ENCODE measurements around the gene CYTH3. TPM values are rescaled to one million over a fixed set of nuclear protein-coding genes. Genes with fewer than 3 reads are reported as not detected.

The CYTH3 gene
- total and polyA plus RNA-seq, 2 donors (not counting 1 experiment from before 2014, with no cell fraction given) = 39.1 to 73.3 TPM

DNA sequence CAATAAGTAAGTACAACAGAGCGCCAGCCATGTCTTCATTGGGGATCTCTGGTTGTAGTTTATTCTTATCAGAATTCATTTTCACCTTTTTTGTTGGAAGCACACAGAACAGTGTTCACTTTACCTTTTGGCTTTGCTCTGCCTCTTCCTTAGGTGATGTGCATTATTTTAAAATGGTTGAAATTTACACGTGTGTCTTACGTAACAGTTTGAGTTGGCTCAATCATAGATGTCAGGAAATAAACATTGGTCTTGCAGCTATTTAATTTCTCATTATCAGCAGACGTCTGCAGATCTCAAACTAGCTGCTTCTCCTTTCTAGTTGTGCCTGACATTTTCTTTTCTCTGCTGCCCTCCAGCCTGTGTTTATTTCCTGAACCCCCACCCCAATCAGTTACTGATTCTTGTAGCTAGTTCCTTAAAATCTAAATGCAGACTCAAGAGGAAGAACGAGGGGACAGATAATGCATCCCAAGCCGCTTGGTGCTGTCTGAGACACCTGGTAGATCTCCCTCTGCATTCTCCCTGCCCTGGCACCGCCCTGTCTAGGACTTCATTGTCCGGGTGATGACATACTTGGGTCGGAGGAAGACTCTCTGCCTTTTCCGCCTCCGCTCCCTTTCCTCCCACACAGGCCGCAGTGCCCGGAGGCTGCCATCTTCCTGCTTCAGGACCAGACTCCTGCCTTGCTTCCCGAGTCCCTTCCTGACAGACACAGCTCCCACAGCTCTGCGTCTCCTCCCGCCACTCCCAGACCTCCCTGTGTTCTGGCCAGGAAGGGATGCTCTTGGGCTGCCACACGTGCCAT is 133.0 kb downstream of the CYTH3 start:
- Histone ChIP-seq H3K9me3 (ENCODE audit: control insufficient read depth, insufficient read depth, low read depth, low read length) (no peaks in the 10 kb centered on the region), H3K4me2 (ENCODE audit: extremely low read depth, insufficient read depth, low read length) (no peak overlapping the region), H3K27me3 (ENCODE audit: control insufficient read depth, insufficient read depth, low read length) (no peaks in the 10 kb centered on the region), H2AFZ (ENCODE audit: low read length) (no peak overlapping the region), H3K27ac (ENCODE audit: insufficient read depth, low read length) (no peak overlapping the region), H3K4me3 (replicated peaks in 1 of 4; ENCODE audit: control extremely low read depth in 1 of 4, insufficient read depth in 1 of 4, low read depth in 3 of 4, low read length in 4 of 4) (no peak overlapping the region), H3K79me2 (ENCODE audit: control insufficient read depth, insufficient read depth, low read length) (no peaks in the 10 kb centered on the region), H3K36me3 (ENCODE audit: control insufficient read depth, insufficient read depth, low read length) (peaks cover 8% of the 10 kb centered on the region), H4K20me1 (ENCODE audit: control insufficient read depth, extremely low read depth, insufficient read depth, low read length) (no peaks in the 10 kb centered on the region), H3K4me1 (ENCODE audit: control insufficient read depth, extremely low read depth, insufficient read depth, low read length) (no peaks in the 10 kb centered on the region), H3K9ac (ENCODE audit: insufficient read depth, low read length) (no peak overlapping the region)
- TF ChIP-seq, protein P1, sequence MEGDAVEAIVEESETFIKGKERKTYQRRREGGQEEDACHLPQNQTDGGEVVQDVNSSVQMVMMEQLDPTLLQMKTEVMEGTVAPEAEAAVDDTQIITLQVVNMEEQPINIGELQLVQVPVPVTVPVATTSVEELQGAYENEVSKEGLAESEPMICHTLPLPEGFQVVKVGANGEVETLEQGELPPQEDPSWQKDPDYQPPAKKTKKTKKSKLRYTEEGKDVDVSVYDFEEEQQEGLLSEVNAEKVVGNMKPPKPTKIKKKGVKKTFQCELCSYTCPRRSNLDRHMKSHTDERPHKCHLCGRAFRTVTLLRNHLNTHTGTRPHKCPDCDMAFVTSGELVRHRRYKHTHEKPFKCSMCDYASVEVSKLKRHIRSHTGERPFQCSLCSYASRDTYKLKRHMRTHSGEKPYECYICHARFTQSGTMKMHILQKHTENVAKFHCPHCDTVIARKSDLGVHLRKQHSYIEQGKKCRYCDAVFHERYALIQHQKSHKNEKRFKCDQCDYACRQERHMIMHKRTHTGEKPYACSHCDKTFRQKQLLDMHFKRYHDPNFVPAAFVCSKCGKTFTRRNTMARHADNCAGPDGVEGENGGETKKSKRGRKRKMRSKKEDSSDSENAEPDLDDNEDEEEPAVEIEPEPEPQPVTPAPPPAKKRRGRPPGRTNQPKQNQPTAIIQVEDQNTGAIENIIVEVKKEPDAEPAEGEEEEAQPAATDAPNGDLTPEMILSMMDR (conservative IDR thresholded peaks at IDR 0.05 in 1 of 2, IDR thresholded peaks at IDR 0.05 in 1 of 2; ENCODE audit: low read depth in 1 of 2, low read length in 2 of 2) = no peak
- TF ChIP-seq EZH2 (IDR thresholded peaks at IDR 0.05; ENCODE audit: low read length, missing control alignments) = no peak
- DNase-seq (ENCODE audit: low read depth in 2 of 2) = no peak

DNA sequence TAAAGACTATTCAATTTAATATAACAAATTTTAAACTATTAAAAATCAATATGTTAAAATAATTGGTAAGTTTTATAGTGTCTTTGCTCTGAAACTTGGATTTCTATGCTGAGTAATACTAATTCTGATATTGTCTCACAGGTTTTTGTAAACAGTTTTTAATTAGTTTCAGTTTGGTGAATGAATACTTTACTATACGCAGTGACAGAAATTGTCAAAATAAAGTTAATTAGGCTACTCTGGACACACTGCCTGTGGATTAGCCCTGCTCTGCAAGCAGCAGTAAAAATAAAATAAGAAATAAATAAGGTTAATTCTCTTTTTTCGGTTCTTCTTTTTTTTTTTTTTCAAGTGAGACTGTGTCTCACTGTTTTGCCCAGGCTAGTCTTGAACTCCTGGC is 135.9 kb downstream of the CYTH3 start:
- H2AFZ ChIP-seq (ENCODE audit: low read length) = no peak overlapping the region
- no peak overlapping the region for H3K27ac ChIP-seq (ENCODE audit: insufficient read depth, low read length)
- peaks cover 6% of the 10 kb centered on the region for H3K36me3 ChIP-seq (ENCODE audit: control insufficient read depth, insufficient read depth, low read length)

DNA sequence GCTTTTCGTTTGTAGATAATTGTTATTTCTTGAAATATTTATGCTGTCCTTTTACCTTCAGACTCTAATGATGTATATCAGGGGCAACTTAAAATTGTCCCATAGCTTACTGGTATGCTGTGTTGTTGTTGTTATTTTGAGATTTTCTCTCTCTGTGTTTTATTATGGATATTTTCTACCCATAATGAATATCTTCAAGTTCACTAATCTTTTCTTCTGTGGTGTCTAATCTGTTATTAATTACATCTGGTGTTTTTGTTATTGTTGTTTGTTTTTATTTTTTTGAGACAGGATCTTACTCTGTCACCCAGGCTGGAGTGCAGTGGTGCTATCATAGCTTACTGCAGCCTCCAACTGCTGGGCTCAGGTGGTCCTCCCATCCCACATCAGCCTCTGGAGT is 139.2 kb downstream of the CYTH3 start:
- peaks cover 4% of the 10 kb centered on the region for H3K36me3 ChIP-seq (ENCODE audit: control insufficient read depth, insufficient read depth, low read length)
- H4K20me1 ChIP-seq (ENCODE audit: control insufficient read depth, extremely low read depth, insufficient read depth, low read length) = no peaks in the 10 kb centered on the region
- H3K4me2 ChIP-seq (ENCODE audit: extremely low read depth, insufficient read depth, low read length) = no peak overlapping the region
- no peak for DNase-seq (ENCODE audit: low read depth in 2 of 2)
- H3K27ac ChIP-seq (ENCODE audit: insufficient read depth, low read length) = no peak overlapping the region
- no peaks in the 10 kb centered on the region for H3K4me1 ChIP-seq (ENCODE audit: control insufficient read depth, extremely low read depth, insufficient read depth, low read length)
- H3K9me3 ChIP-seq (ENCODE audit: control insufficient read depth, insufficient read depth, low read depth, low read length) = no peaks in the 10 kb centered on the region
- H3K27me3 ChIP-seq (ENCODE audit: control insufficient read depth, insufficient read depth, low read length) = no peaks in the 10 kb centered on the region
- no peak overlapping the region for H3K4me3 ChIP-seq (replicated peaks in 1 of 4; ENCODE audit: control extremely low read depth in 1 of 4, insufficient read depth in 1 of 4, low read depth in 3 of 4, low read length in 4 of 4)
- H2AFZ ChIP-seq (ENCODE audit: low read length) = no peak overlapping the region
- peaks cover 4% of the 10 kb centered on the region for H3K79me2 ChIP-seq (ENCODE audit: control insufficient read depth, insufficient read depth, low read length)
- TF ChIP-seq, protein P1 (conservative IDR thresholded peaks at IDR 0.05 in 1 of 2, IDR thresholded peaks at IDR 0.05 in 1 of 2; ENCODE audit: low read depth in 1 of 2, low read length in 2 of 2) = no peak
- no peak for TF ChIP-seq EZH2 (IDR thresholded peaks at IDR 0.05; ENCODE audit: low read length, missing control alignments)
- H3K9ac ChIP-seq (ENCODE audit: insufficient read depth, low read length) = no peak overlapping the region

More for the DNA sequence above, 135.9 kb downstream of the CYTH3 start:
- Histone ChIP-seq H3K9me3 (ENCODE audit: control insufficient read depth, insufficient read depth, low read depth, low read length) (no peaks in the 10 kb centered on the region), H4K20me1 (ENCODE audit: control insufficient read depth, extremely low read depth, insufficient read depth, low read length) (no peaks in the 10 kb centered on the region), H3K79me2 (ENCODE audit: control insufficient read depth, insufficient read depth, low read length) (no peaks in the 10 kb centered on the region), H3K4me1 (ENCODE audit: control insufficient read depth, extremely low read depth, insufficient read depth, low read length) (no peaks in the 10 kb centered on the region), H3K27me3 (ENCODE audit: control insufficient read depth, insufficient read depth, low read length) (no peaks in the 10 kb centered on the region), H3K9ac (ENCODE audit: insufficient read depth, low read length) (no peak overlapping the region), H3K4me2 (ENCODE audit: extremely low read depth, insufficient read depth, low read length) (no peak overlapping the region), H3K4me3 (replicated peaks in 1 of 4; ENCODE audit: control extremely low read depth in 1 of 4, insufficient read depth in 1 of 4, low read depth in 3 of 4, low read length in 4 of 4) (no peak overlapping the region)
- DNase-seq (ENCODE audit: low read depth in 2 of 2) = no peak
- TF ChIP-seq, protein P1 (conservative IDR thresholded peaks at IDR 0.05 in 1 of 2, IDR thresholded peaks at IDR 0.05 in 1 of 2; ENCODE audit: low read depth in 1 of 2, low read length in 2 of 2) = no peak
- TF ChIP-seq EZH2 (IDR thresholded peaks at IDR 0.05; ENCODE audit: low read length, missing control alignments) = no peak

Data from fibroblast of lung (primary cell).